ENCODE measurements around the gene PRSS57. TPM values are rescaled to one million over a fixed set of nuclear protein-coding genes. Genes with fewer than 3 reads are reported as not detected.

The PRSS57 gene
- polyA plus RNA-seq, 1 of the 3 experiments (the other 2 are of a cell fraction), result not detected

GRCh38 chr19:677601-678436, 17.4 kb downstream of the PRSS57 start (continued):
- TF ChIP-seq RCOR1 (IDR thresholded peaks at IDR 0.05; ENCODE audit: low read length), result no peak
- no peak for TF ChIP-seq EP300 (IDR thresholded peaks at IDR 0.05; ENCODE audit: borderline replicate concordance in 1 of 2, low read depth in 1 of 2, low read length in 1 of 2)
- TF ChIP-seq TEAD4 (IDR thresholded peaks at IDR 0.05; ENCODE audit: borderline replicate concordance, insufficient read depth), result no peak
- no peak for TF ChIP-seq YY1 (IDR thresholded peaks at IDR 0.05; ENCODE audit: low read depth)

GRCh38 chr19:677201-677600, 18.1 kb downstream of the PRSS57 start:
- H3K36me3 ChIP-seq (replicated peaks in 1 of 2; ENCODE audit: control insufficient read depth in 1 of 2, insufficient read depth in 2 of 2, low read length in 1 of 2), result peaks cover 0 to 3% of the 10 kb centered on the region in 2 experiments
- CTCF ChIA-PET, result interaction anchor here (0.6 to 6.0 kb wide), 8 partner anchors 26 to 93 kb away, joined by 3 to 33 read pairs (median 4); no protein-coding TSS in a partner anchor
- no peak overlapping the region for H2AFZ ChIP-seq (ENCODE audit: low read depth)
- H3K27me3 ChIP-seq (ENCODE audit: insufficient read depth), result no peaks in the 10 kb centered on the region
- POLR2A ChIA-PET, result interaction anchor here (1.3 kb wide), 1 partner anchor 31 kb away, joined by 3 read pairs; no protein-coding TSS in a partner anchor
- no peaks in the 10 kb centered on the region for H4K20me1 ChIP-seq (ENCODE audit: insufficient read depth)
- H3K9me3 ChIP-seq, result no peaks in the 10 kb centered on the region
- H3K9me2 ChIP-seq, result no peaks in the 10 kb centered on the region
- peak overlapping the region in 1 of 2 experiments; percentile 76; a peak in 2 of 4 replicates for H3K27ac ChIP-seq (ENCODE audit: low read depth in 2 of 2, low read length in 1 of 2)
- WGBS (ENCODE audit: low lambda C conversion rate), result 0% methylated on average over 2 of the region's 15 CpGs
- H3K4me1 ChIP-seq (ENCODE audit: control insufficient read depth in 1 of 2, insufficient read depth in 2 of 2, low read depth in 1 of 2, low read length in 1 of 2), result peaks cover 8 to 33% of the 10 kb centered on the region in 2 experiments; a peak in 3 of 4 replicates
- DNase-seq, result peak; percentile 67
- H3F3A ChIP-seq (replicated peaks; ENCODE audit: insufficient read depth), result peaks cover 10% of the 10 kb centered on the region
- H3K4me2 ChIP-seq, result peak overlapping the region; percentile 89
- H3K4me3 ChIP-seq (ENCODE audit: low read depth in 2 of 2, low read length in 1 of 2), result peak overlapping the region; percentile 54 to 79
- peak overlapping the region; percentile 92 for H3K9ac ChIP-seq
- peaks cover 26% of the 10 kb centered on the region for H3K79me2 ChIP-seq (ENCODE audit: insufficient read depth)
- TF ChIP-seq GATA2 (CRISPR knock-in tag; IDR thresholded peaks at IDR 0.05) (no peak), GABPA (IDR thresholded peaks at IDR 0.05; ENCODE audit: low read depth) (no peak), REST (IDR thresholded peaks at IDR 0.05; ENCODE audit: low read depth, low read length) (no peak), FOXM1 (IDR thresholded peaks at IDR 0.05; ENCODE audit: low read depth) (no peak), TEAD4 (IDR thresholded peaks at IDR 0.05; ENCODE audit: borderline replicate concordance, insufficient read depth) (peak; percentile 73; the same call in 1 of the 2 replicates), PBX3 (IDR thresholded peaks at IDR 0.05) (no peak), MEF2A (IDR thresholded peaks at IDR 0.05; ENCODE audit: borderline replicate concordance, low read depth) (no peak), RFX5 (IDR thresholded peaks at IDR 0.05; ENCODE audit: low read length) (no peak), JUND (IDR thresholded peaks at IDR 0.05) (peak; percentile 79; the same call in 1 of the 2 replicates), NFIC (IDR thresholded peaks at IDR 0.05; ENCODE audit: borderline replicate concordance) (peak; percentile 6; the same call in 1 of the 2 replicates), POLR2AphosphoS5 (IDR thresholded peaks at IDR 0.05; ENCODE audit: low read depth, low read length) (peak; percentile 16; the same call in 1 of the 2 replicates), IRF3 (IDR thresholded peaks at IDR 0.05; ENCODE audit: low read depth, low read length) (no peak), USF1 (IDR thresholded peaks at IDR 0.05; ENCODE audit: borderline replicate concordance, low read depth) (no peak), SMC3 (IDR thresholded peaks at IDR 0.05; ENCODE audit: low read depth, low read length) (no peak), MXI1 (IDR thresholded peaks at IDR 0.05; ENCODE audit: low read depth, low read length) (no peak), ZBTB33 (IDR thresholded peaks at IDR 0.05; ENCODE audit: borderline replicate concordance, low read depth) (no peak), MAX (IDR thresholded peaks at IDR 0.05; ENCODE audit: low read depth) (peak; percentile 85), FOXJ3 (CRISPR knock-in tag; IDR thresholded peaks at IDR 0.05) (no peak), NRF1 (IDR thresholded peaks at IDR 0.05; ENCODE audit: low read depth, low read length) (no peak)
